Nephron (organoid): ENCODE measurements around the gene ICA1.

Source experiments
- H3K27ac Mint-ChIP-seq, 3 experiments: 2 replicates each; pipeline ENCODE4 v1.8.0; 2020; ENCODE audit warnings: mixed read lengths in 3 of 3, mild to moderate bottlenecking in 2 of 3, moderate library complexity in 1 of 3
- H3K27me3 Mint-ChIP-seq: 2 replicates; pipeline ENCODE4 v1.8.0; 2021; ENCODE audit warnings: low read depth, mild to moderate bottlenecking, moderate library complexity, mixed read lengths
- H3K36me3 Mint-ChIP-seq: 2 replicates; pipeline ENCODE4 v1.8.0; 2020; ENCODE audit warnings: low read depth, mixed read lengths
- H3K4me1 Mint-ChIP-seq: 2 replicates; pipeline ENCODE4 v1.8.0; 2020; ENCODE audit warnings: mixed read lengths
- H3K4me3 Mint-ChIP-seq, 3 experiments: 2 replicates each; pipeline ENCODE4 v1.8.0; 2020; ENCODE audit warnings: mild to moderate bottlenecking in 3 of 3, mixed read lengths in 3 of 3, moderate library complexity in 2 of 3
- H3K9me3 Mint-ChIP-seq: 2 replicates; pipeline ENCODE4 v1.8.0; 2020; ENCODE audit warnings: mixed read lengths
- TF ChIP-seq, protein P1 (sequence below), 3 experiments: fragments of 200-600 bp; sonication (generic); IDR thresholded peaks; one replicate each; pipeline ENCODE4 v1.5.0; 2021; ENCODE audit warnings: antibody characterized with exemption in 3 of 3; ENCODE audit not compliant: unreplicated experiment in 3 of 3

Gene ICA1

DNA sequence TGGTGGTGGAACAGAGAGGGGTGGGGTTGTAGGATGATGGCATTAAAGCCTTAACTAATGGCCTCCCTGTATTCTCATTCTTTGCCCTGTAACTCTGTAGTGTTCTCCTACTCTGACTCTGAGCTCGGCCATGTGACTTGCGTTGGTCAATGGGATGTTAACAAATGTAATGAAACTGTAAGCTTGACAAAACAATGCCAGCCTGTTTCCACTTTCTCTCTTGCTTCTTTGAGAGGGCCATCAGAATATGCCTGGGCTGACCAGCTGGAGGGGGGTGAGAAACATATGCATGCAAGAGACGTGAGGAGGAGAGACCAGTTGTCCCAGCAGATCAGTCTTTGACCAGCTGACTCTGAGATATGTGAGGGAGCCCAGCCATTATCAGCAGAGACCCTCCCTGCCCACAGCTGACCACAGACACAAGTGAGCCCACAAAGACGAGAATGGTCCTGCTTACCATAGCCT is 100.6 kb downstream of the ICA1 start:
- Mint-ChIP-seq H3K27ac (peak overlapping the region in 2 of 3 experiments; percentile 21 to 44), H3K4me1 (peaks cover 14% of the 10 kb centered on the region), H3K27me3 (no peaks in the 10 kb centered on the region), H3K9me3 (peaks cover 3% of the 10 kb centered on the region), H3K4me3 (no peak overlapping the region), H3K36me3 (no peaks in the 10 kb centered on the region)
- TF ChIP-seq, protein P1, sequence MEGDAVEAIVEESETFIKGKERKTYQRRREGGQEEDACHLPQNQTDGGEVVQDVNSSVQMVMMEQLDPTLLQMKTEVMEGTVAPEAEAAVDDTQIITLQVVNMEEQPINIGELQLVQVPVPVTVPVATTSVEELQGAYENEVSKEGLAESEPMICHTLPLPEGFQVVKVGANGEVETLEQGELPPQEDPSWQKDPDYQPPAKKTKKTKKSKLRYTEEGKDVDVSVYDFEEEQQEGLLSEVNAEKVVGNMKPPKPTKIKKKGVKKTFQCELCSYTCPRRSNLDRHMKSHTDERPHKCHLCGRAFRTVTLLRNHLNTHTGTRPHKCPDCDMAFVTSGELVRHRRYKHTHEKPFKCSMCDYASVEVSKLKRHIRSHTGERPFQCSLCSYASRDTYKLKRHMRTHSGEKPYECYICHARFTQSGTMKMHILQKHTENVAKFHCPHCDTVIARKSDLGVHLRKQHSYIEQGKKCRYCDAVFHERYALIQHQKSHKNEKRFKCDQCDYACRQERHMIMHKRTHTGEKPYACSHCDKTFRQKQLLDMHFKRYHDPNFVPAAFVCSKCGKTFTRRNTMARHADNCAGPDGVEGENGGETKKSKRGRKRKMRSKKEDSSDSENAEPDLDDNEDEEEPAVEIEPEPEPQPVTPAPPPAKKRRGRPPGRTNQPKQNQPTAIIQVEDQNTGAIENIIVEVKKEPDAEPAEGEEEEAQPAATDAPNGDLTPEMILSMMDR (IDR thresholded peaks at IDR 0.05; ENCODE audit: unreplicated experiment in 3 of 3): no peak

DNA sequence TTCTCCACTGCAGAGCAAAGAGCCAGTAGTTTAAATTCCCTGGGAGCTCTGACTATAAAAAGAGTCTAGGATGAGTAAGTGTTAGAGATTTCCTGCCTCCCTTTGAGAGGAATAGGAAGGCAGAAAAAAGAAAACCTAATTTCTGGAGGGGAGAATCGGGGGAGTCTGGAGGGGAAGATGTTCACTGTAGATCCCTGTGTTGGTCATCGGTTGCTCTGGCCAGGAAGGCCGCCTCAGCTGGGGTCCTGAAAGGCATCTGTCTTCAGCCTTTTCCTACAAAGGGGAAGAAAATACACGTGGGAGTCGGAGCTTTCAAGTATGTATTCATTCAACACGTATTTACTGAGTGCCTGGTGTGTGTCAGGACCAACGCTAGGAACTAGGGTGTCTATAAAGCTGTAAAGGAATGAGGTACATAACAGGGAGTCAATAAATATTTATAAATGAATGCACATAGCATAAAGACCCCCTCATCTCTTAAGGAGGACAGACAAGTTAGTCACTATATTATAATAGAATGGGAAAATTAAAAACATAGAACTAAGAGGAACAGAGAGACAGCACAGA is 101.1 kb downstream of the ICA1 start:
- Mint-ChIP-seq H3K4me1 (peaks cover 14% of the 10 kb centered on the region), H3K36me3 (no peaks in the 10 kb centered on the region), H3K27me3 (no peaks in the 10 kb centered on the region), H3K27ac (peak overlapping the region in 1 of 3 experiments; percentile 21), H3K4me3 (no peak overlapping the region), H3K9me3 (no peaks in the 10 kb centered on the region)
- TF ChIP-seq, protein P1 (IDR thresholded peaks at IDR 0.05; ENCODE audit: unreplicated experiment in 3 of 3): no peak

DNA sequence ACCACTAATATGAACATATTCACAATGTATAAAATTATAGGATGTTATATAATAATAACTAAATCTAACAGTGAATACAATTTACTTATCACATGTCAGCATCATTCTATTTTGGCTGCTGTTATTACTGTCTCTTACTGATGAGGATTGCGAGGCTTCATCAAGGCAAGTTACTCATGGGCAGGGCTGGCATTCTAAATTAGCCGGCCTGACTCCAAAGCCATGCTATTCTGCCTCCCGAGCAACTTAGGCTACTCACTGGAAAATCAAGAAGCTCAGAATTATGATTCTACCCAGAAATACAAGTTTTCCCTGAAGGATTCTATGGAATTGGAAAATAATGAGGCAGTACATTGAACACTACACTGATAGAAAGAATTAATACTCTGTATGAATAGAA is 101.7 kb downstream of the ICA1 start:
- Mint-ChIP-seq H3K27me3 (no peaks in the 10 kb centered on the region), H3K27ac (no peak overlapping the region), H3K9me3 (no peaks in the 10 kb centered on the region), H3K36me3 (no peaks in the 10 kb centered on the region), H3K4me1 (peaks cover 14% of the 10 kb centered on the region), H3K4me3 (no peak overlapping the region)
- TF ChIP-seq, protein P1 (IDR thresholded peaks at IDR 0.05; ENCODE audit: unreplicated experiment in 3 of 3): no peak

DNA sequence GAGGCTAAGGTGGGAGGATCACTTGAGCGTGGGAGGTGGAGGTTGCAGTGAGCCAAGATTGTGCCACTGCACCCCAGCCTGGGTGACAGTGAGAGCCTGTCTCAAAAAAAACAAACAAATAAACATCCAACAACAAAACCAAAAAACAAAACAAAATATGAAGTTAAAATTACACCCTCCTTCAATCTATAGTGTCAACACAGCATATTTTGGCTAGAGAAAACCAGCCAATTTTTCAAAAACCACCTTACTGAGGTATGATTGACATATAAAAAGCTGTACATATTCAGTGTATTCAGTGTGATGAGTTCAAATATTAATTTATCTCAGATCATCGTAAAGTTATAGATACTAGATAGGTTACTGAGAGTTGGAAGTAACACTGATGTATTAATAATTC is 102.4 kb downstream of the ICA1 start:
- Mint-ChIP-seq H3K27ac (no peak overlapping the region), H3K4me1 (peaks cover 14% of the 10 kb centered on the region), H3K36me3 (no peaks in the 10 kb centered on the region), H3K27me3 (no peaks in the 10 kb centered on the region), H3K4me3 (no peak overlapping the region), H3K9me3 (no peaks in the 10 kb centered on the region)
- TF ChIP-seq, protein P1 (IDR thresholded peaks at IDR 0.05; ENCODE audit: unreplicated experiment in 3 of 3): no peak

DNA sequence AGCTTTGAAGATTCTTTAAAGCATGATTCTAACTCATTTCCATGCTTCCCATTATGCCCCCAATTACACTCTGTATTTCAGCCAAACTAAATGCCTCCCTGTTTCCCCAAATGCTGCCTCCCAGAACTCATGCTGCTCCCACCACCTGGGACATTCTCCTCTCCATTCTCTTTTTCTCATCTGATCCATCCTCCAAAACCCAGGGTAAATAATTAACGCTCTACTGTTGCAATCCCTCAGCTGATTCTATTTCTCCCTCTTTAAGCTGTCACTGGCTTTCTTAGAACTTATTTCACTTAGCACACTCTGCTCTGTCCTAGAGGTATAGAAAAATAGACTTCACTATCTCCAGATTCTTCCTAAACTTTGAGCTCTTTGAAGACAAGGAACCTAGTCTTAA is 104.7 kb downstream of the ICA1 start:
- Mint-ChIP-seq H3K36me3 (no peaks in the 10 kb centered on the region), H3K9me3 (peaks cover 3% of the 10 kb centered on the region)
- TF ChIP-seq, protein P1 (IDR thresholded peaks at IDR 0.05; ENCODE audit: unreplicated experiment in 3 of 3): no peak

DNA sequence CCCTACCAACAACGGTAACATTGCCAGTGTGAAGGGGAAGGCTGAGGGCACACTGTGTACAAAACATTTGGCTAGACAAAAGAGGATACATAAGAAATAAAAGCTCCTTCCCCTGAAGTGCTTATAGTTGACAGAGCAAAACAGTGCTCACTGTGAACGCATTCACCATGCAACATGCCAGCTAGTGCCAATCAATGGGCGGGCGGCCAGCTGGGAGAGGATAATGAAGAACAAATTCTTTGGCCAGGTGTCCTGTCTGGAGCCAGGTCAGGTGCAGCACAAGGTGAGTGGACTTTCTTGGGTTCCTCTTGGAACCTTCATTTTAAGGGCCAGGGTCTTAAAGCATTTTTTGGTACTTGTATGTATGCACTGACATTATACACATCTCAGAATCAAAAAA is 106.1 kb downstream of the ICA1 start:
- Mint-ChIP-seq H3K9me3 (peaks cover 3% of the 10 kb centered on the region), H3K4me3 (no peak overlapping the region), H3K27ac (no peak overlapping the region), H3K36me3 (no peaks in the 10 kb centered on the region), H3K27me3 (no peaks in the 10 kb centered on the region), H3K4me1 (peaks cover 9% of the 10 kb centered on the region)
- TF ChIP-seq, protein P1 (IDR thresholded peaks at IDR 0.05; ENCODE audit: unreplicated experiment in 3 of 3): no peak

More for the DNA sequence above, 104.7 kb downstream of the ICA1 start:
- peaks cover 18% of the 10 kb centered on the region for H3K4me1 Mint-ChIP-seq
- no peak overlapping the region for H3K4me3 Mint-ChIP-seq
- H3K27me3 Mint-ChIP-seq: no peaks in the 10 kb centered on the region
- H3K27ac Mint-ChIP-seq: peak overlapping the region in 1 of 3 experiments; percentile 54
